C4-2B (cell line): ENCODE measurements around the gene RFC2.
A peak's percentile ranks its signal among the peaks of the same experiment; 100 is the strongest.

Source experiments
- H3K27ac ChIP-seq: fragments of 450-650 bp; 2 replicates; pipeline ENCODE4 v1.5.1; 2017
- ZFX ChIP-seq: fragments of 450-650 bp; IDR thresholded peaks from 2 replicates; pipeline ENCODE4 v1.6.1; 2017
- TF ChIP-seq, protein P1 (sequence below): fragments of 450-650 bp; conservative IDR thresholded peaks from 2 replicates; pipeline ENCODE4 v1.5.1; 2017; ENCODE audit warnings: mild to moderate bottlenecking

The RFC2 gene

DNA sequence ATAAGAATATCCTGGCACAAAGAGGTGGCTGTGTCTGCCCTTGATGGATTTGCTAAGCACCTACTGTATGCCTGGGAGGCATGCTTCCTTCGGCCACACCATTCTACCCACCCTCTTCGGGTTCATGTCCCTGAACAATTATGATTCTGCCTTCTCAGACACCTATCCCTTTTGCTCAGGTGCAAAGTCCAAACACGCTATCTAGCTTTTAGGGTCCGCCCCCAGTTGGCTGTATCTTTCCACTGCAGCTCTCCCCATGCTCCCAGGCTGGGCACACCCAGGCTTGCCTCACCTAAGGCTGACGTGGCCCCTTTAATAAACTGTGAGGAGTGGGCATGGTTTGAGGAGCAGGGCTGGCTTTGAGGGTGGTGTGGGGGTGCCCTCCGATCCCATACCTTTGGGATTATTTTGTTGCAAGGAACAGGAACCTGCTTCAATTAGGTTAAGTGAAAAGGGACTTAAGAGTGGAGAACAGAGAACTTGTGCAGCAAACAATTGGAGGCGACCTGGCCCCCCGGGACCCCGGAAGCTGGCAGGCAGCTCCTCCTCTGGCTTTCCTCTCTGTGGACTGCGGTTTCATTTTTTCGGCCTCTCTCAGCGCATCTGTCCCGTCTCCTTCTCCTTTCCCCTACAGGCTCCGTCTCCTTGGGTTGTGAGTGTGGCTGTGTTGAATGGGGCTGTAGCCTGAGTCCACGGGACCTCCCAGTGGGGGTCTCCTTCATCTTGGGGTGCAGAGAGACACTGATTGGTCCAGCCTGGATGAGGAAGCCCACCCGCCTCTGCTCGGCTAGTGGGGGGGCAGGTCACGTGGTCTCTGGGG, 38.8 kb upstream of the RFC2 start:
- H3K27ac ChIP-seq, result no peak overlapping the region

DNA sequence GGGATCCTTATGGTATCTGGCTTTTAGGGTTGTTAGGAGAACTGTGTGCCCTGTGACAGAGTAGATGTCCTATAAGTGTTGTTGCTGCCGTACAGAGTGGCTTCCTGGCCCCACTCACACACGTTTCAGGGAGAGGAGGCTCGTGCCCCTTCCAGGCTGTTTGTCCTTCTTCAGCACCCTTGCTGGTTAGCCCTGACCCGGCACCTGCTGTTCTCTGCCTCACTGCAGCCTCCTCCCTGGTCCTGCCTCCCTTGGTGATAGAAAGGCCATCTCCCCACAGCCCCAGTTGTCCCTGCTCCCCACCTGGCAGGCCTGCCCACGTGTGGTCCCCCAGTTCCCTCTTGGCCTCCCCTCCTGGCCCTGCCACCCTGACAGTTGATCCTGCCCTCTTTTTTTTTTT, 37.3 kb upstream of the RFC2 start:
- H3K27ac ChIP-seq, result no peak overlapping the region
- TF ChIP-seq ZFX, result no peak
- TF ChIP-seq, protein P1, sequence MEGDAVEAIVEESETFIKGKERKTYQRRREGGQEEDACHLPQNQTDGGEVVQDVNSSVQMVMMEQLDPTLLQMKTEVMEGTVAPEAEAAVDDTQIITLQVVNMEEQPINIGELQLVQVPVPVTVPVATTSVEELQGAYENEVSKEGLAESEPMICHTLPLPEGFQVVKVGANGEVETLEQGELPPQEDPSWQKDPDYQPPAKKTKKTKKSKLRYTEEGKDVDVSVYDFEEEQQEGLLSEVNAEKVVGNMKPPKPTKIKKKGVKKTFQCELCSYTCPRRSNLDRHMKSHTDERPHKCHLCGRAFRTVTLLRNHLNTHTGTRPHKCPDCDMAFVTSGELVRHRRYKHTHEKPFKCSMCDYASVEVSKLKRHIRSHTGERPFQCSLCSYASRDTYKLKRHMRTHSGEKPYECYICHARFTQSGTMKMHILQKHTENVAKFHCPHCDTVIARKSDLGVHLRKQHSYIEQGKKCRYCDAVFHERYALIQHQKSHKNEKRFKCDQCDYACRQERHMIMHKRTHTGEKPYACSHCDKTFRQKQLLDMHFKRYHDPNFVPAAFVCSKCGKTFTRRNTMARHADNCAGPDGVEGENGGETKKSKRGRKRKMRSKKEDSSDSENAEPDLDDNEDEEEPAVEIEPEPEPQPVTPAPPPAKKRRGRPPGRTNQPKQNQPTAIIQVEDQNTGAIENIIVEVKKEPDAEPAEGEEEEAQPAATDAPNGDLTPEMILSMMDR, result no peak

More for the DNA sequence above, 38.8 kb upstream of the RFC2 start:
- TF ChIP-seq ZFX, result no peak
- TF ChIP-seq, protein P1, result no peak

DNA sequence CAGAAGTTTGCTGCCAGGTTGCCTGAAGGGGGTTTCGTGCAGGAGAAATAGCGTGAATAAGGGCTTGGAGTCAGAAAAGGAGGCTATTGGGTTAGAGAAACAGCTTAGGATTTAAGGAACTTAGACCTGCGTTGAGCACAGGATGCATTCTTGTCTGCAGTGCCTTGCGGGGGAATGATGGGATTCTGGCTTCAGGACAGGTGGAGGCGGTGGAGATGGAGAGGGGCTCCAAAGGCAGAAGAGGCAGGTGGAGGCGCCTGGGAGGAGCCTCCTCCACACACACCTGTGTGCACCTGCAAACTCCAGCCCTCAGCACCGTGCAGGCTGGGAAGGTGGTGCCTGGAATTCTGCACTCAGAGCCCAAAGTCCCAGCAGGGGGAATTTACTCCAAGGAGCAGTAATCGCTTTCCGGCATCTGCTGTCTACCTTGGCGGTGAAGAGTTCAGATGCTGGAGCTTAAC, 36.8 kb upstream of the RFC2 start:
- TF ChIP-seq, protein P1, result no peak
- no peak for TF ChIP-seq ZFX
- no peak overlapping the region for H3K27ac ChIP-seq

DNA sequence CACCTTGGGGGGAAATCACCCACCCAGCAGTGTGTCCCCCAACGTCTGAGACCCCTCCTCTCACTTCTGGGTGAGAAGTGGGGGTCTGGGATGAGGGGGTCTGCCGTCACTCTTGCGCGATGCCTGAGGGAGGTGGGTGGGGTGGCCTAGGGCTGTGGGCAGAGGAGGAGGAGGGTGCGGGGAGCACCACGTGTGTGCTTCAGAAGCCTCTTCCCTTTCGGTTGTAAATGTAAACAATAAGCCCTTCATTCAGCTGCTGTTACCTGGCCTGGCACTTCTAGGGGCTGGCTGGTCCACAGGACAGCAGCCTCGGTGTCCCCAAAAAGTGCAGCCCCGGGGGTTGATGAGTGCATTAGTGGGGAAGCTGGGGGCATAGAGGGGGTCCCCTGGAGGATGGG, 36.4 kb upstream of the RFC2 start:
- TF ChIP-seq, protein P1, result no peak
- no peak for TF ChIP-seq ZFX
- H3K27ac ChIP-seq, result no peak overlapping the region

DNA sequence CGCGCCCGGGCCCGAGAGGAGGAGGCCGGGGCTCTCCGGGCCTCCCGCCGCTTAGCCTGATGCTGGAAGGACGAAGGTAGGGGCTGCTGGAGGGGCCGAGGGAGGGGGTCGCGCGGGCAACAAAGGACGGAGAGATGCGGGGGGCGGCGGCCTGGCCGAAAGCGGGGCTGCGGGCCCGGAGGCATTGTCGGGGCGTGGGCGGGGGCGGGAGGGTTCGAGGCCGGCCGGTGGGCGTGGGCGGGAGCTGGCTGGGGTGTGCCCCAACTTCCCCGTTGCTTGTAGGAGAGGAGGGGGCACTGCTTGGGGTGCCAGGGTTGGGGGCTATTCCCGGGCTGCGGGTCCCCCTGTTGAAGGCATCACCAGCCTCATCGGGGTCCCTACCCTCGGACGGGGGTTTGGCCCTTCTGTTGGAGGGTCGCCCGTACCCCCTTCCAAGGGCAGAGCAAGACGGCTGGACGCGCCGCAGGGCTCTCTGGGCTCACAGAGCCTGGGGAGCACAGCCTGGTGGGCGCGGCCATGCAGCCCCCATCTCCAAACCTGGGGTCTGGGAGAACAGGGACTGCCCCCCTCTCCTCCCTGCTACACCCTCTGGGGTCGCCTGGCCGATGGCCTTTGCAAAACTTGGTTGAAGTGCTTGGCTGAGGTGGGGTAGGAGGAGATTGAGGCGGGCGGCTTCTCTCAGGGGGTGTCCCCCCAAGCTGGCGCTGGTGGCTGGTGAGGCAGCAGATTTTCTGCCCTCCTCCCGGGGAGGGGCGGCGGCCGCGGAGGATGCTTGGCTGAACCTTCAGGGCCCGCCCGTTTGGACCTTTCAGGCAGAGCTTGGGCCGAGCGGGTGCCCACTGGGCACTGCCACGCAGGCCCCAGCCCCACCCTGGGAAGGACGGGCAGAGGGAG, 35.7 kb upstream of the RFC2 start:
- TF ChIP-seq, protein P1, result no peak
- no peak for TF ChIP-seq ZFX
- H3K27ac ChIP-seq, result peak overlapping the region; percentile 10; the same call in 1 of the 2 replicates

DNA sequence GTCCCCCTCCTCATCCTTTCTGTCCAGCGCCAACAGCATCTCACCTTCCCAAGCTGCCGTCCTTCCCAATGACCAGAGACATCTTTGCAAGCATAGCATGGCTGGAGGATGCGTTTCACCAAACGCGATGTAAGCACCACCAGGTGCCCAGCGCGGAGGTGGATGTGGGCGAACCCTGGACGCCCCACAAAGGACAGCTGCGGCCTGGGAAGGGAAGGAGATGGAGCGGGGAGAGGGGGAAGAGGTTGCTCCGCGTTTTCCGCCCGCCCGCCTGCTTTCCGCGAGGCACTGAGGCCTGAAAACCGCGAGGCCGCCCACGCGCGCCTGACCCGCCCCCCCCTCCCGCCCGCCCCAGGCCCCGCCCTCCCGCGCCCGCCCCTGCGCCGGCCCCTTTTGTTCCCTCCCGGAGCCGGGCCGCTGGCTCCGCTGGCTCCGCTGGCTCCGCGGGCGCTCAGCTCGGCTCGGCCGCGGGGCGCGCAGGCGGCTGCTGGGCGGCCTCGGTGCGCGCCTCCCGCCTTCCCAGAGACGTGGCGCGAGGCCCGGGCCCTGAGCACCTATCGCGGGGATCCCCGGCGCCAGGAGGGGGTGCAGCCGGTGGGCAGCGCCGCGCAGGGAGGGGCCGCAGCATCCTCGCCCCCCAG, 34.9 kb upstream of the RFC2 start, which contains the start of gene CLIP2:
Gene CLIP2 (plus strand): TSS at position 390 of the 641 bp plus-strand sequence. CDS start 28,140 bp downstream, outside the sequence.
- peak within 1 kb of the TSS; percentile 10; the same call in 1 of the 2 replicates for H3K27ac ChIP-seq
- TF ChIP-seq, protein P1, result no peak
- no peak; the same call in 1 of the 2 replicates for TF ChIP-seq ZFX
